GM19099 (cell line): ENCODE measurements around the gene ZNF76.

Experiments used
- POLR2A ChIP-seq: IDR thresholded peaks from 3 replicates; pipeline ENCODE4 v1.6.1; 2011; ENCODE audit warnings: low read depth; ENCODE audit not compliant: insufficient read length; ENCODE audit errors: extremely low read depth

ZNF76 gene

DNA sequence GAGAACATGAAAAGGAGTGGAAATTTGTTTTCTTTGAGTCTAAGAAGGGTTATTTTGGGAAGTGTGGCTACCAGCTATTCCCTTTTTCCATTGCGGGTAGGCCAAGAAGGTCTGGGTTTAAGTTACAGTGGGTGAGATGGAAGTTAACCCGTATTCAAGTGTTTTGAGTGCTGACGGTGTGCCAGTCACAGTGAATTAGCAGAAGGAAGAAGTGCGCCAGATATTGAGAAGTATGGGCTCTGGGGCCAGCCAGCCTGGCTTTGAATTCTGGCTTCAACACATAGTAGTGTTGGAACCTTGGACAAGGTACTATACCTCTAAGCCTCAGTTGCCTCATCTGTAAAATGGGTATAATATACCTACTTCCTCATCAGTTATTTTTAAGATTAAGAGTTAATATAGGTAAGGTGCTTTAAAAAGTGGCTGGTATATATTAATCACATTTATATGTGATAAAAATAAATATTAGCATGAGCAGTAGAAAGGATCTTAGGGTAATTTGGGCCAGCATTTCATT lies 16.3 kb downstream of the ZNF76 start:
- TF ChIP-seq POLR2A, result no peak

DNA sequence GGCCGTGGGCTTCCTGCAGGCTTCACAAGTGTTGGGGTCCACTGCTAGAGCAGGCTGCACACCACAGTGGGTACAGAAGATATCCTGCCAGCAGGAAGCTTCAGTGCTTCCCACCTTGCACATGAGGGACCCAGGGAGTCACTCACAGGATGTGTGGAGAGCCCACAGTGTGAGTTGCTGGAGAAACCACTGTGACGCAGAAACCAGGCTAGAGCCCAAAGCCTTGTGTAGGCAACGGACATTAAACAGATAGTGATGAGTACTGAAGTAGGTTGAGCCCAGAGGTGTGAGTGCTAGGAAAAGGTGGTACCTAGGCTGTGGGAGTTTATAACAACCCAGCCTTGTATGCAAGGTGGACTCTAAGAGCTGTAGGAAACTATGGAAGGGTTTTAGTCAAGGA lies 19.2 kb downstream of the ZNF76 start:
- TF ChIP-seq POLR2A, result no peak

DNA sequence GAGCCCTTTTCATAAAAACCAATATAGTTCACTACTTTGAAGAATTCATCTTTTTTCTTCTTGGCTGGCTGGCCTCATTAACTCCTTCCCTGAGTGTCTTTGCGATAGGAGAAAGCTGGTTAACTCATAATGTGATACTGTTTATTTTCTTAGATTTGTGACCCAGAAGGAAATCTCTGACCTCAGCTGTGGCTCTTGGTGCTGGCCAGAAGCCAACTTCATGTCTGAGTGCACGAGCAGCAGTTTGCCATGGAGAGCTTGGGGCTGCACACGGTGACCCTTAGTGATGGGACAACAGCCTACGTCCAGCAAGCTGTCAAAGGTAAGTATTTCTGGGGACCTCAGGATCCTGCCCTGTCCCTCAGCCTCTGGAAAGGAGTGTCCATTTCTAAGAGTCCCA lies 21.4 kb downstream of the ZNF76 start:
- no peak for TF ChIP-seq POLR2A

DNA sequence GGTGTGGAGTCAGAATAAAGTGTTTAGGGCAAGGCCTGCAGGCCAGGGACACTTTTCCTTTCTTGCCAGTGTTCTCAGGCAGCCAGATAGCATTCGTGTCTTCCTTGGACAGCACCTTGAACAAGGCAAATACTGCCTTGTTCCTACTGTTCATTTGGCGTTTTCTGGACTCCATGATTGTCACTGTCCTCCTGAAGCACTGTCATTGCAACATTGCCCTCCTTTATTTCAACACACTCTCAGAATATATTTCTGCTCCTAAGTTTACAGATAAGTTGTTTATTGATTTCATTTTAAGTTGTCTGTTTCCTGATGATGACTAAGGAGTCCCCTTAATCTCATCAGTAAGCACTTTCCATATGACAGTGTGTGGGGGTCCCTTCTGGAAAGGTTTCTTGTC lies 22.9 kb downstream of the ZNF76 start:
- no peak for TF ChIP-seq POLR2A

GRCh38 chr6:35283361-35283760 lies 23.8 kb downstream of the ZNF76 start:
- no peak for TF ChIP-seq POLR2A

GRCh38 chr6:35287671-35288396 lies 28.3 kb downstream of the ZNF76 start:
- no peak for TF ChIP-seq POLR2A

DNA sequence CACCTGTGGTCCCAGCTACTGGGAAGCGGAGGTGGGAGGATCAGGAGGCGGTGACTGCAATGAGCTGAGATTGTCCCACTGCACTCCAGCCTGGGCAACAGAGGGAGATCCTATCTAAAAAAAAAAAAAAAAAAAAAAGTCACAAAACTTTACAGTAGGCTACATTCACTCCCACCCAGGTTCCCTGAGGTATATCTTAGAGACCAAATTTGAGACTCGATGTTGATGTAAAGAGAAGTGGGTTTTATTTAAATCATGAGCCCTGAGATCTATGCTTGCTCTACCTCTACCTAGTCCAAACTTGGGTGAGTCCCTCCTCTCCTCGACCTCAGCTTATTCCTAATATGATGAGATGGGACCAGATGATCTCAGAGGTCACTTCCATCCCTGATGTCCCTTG lies 29.3 kb downstream of the ZNF76 start:
- TF ChIP-seq POLR2A, result no peak

DNA sequence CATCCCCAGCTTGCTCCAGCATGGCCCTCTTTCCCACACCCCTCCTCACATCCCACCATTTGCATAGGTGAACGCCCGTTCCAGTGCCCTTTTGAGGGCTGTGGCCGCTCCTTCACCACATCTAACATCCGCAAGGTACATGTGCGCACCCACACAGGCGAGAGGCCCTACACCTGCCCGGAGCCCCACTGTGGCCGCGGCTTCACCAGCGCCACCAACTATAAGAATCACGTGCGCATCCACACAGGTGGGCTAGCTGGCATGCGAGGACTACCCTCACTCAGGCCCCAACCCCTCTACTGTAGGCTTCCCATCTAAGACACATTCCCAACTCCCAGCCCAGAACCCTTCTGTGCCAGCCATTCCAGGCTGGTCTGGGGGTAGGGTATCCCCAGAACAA lies 32.0 kb downstream of the ZNF76 start:
- TF ChIP-seq POLR2A, result no peak

DNA sequence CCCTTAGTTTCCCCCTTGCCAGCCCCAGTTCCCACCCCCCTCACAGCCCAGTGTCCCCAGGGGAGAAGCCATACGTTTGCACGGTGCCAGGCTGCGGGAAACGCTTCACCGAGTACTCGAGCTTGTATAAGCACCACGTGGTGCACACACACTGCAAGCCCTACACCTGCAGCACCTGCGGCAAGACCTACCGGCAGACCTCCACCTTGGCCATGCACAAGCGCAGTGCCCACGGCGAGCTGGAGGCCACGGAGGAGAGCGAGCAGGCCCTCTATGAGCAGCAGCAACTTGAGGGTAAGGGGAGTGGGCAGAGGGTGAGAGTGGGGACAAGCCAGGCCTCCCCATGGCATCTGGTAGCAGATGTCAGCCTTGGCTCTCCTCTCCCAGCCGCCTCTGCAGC lies 33.0 kb downstream of the ZNF76 start:
- TF ChIP-seq POLR2A, result no peak

- TF ChIP-seq POLR2A, result no peak
Observed at GRCh38 chr6:35293681-35294080, 34.1 kb downstream of the ZNF76 start.

- TF ChIP-seq POLR2A, result no peak
Observed at GRCh38 chr6:35294308-35294945, 34.9 kb downstream of the ZNF76 start.

DNA sequence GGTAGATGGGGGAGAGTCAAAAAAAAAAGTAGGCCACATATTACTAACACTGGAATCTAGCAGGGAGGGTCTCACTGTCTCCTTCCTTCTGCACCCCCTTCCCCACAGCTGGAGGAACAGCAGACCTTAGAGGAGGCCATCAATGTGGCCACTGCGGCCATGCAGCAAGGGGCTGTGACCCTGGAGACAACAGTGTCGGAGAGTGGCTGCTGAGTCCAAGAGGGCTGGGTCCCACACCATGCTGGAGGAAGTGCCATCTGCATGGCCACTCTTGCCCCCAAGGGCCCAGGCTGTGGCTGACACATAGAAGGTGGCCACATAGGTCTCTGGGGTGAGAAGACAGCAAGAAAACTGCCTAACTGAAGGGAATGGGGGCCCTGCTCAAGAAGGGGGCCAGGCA lies 35.5 kb downstream of the ZNF76 start:
- no peak for TF ChIP-seq POLR2A

DNA sequence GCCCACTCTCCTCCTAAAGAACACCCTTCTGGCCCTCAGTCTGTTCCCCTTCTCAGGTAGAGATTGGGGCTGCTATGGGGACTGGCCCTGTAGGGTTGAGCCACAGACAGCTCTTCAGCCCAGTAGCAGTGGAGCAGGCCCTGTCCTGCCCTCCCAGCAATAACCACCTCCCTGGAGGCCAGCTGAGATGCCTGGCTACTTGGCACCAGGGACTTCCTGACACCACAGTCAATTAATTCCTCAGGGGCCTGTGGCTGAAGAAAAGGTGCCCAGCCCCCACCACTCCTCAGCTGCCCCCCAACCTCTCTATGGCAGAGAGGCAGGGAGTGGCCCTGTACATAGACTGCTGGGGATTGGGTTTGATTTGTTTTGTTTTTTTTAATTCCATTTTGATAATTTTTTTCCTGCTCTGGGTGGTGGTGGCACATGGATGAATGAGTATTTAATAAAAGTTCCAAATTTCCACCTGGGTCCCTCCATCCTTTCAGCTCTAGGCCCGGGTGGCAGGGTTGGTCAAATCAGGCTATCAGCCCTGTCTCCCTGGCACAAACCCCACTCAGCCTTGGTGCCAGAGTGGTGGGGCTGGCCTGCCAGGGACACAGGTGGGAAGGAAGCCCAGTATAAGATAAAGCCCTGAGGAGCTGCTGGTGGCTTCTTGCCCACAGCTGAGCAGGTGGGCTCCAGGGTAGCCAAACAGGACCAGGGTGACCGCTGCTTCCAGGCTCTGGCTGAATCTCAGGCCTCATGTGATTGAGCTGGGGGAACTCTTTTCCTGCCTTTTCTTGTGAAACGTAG lies 36.2 kb downstream of the ZNF76 start:
- TF ChIP-seq POLR2A, result no peak

DNA sequence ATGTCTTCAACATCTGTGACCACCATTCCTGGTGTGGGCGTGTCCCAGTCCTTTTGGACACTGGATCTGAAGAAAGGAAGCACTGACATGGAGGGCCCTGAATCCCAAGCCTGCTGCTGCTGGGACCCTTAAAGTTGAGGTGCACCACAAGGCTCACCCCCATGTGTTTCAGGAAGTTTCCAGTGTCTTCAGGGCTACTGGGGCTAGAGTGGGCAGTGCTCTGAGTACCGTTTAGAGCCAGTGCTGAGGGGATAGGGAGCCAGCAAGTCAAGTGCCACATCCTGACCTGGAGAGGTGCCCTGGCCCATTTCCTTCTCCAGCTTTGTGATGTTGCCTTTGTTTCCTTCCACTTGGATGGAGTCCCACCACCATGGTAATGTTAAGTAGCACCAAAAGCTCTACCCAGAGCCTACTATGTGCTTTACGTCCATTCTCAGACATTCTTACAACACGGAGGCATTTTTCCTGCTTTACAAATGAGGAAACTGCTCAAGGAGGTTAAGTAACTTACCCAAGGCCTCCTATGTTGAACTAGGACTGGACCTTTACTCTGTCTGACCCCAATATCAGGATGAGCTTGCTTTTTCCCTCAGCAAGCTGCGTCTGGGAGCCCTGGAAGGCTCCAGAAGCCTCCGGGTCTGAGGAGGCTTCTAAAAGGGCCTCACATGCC lies 37.5 kb downstream of the ZNF76 start:
- no peak for TF ChIP-seq POLR2A
